Heart left ventricle (tissue), 16 donors: ENCODE data around the gene PTGER3. TPM values are rescaled to one million over a fixed set of nuclear protein-coding genes. Genes with fewer than 3 reads are reported as not detected.

Experiments used
- ATAC-seq, 4 donors: fragments of 200-7000 bp; cut with Tn5 transposase; one replicate each; pipeline ENCODE4 v1.9.1; 2020 to 2022; ENCODE audit warnings: moderate library complexity in 4 of 4, mild to moderate bottlenecking in 3 of 4, moderate number of reproducible peaks in 1 of 4
- DNase-seq, 5 donors: peaks; one replicate each; pipeline ENCODE4 v3.0.0-alpha.2; 2020
- H3K27ac ChIP-seq, 12 donors: fragments of 200-600 bp; sonication (generic) in 4 of 12; one replicate each; pipeline versions ENCODE4 v1.5.0 to v1.8.0; 2016 to 2022; ENCODE audit warnings: mild to moderate bottlenecking in 2 of 12
- H3K27me3 ChIP-seq, 9 donors: fragments of 200-600 bp; sonication (generic) in 2 of 9; one replicate each; pipeline versions ENCODE4 v1.5.1 to v1.8.0; 2016 to 2022; ENCODE audit warnings: mild to moderate bottlenecking in 3 of 9
- H3K36me3 ChIP-seq, 9 donors: fragments of 200-600 bp; sonication (generic) in 2 of 9; one replicate each; pipeline versions ENCODE4 v1.5.0 to v1.8.0; 2018 to 2022; ENCODE audit warnings: mild to moderate bottlenecking in 2 of 9
- H3K4me1 ChIP-seq, 12 donors: fragments of 200-600 bp; sonication (generic) in 4 of 12; one replicate each; pipeline versions ENCODE4 v1.5.0 to v1.8.0; 2016 to 2022; ENCODE audit warnings: mild to moderate bottlenecking in 3 of 12
- H3K4me3 ChIP-seq, 12 donors: fragments of 200-600 bp; sonication (generic) in 4 of 12; one replicate each; pipeline versions ENCODE4 v1.5.0 to v1.8.0; 2017 to 2022; ENCODE audit warnings: mild to moderate bottlenecking in 9 of 12, moderate library complexity in 4 of 12
- H3K9me3 ChIP-seq, 12 donors: fragments of 200-600 bp; sonication (generic) in 4 of 12; one replicate each; pipeline versions ENCODE4 v1.5.0 to v1.8.0; 2016 to 2022; ENCODE audit warnings: mild to moderate bottlenecking in 1 of 12
- CTCF ChIP-seq, 12 donors: fragments of 200-600 bp; sonication (generic) in 4 of 12; IDR thresholded peaks; one replicate each; pipeline versions ENCODE4 v1.5.0 to v1.8.0; 2018 to 2022; ENCODE audit warnings: antibody characterized with exemption in 12 of 12, mild to moderate bottlenecking in 5 of 12
- POLR2A ChIP-seq, 2 donors: fragments of 450-650 bp; IDR thresholded peaks; one replicate each; pipeline ENCODE4 v1.6.1; 2017; ENCODE audit warnings: antibody characterized with exemption in 2 of 2, mild to moderate bottlenecking in 2 of 2, moderate library complexity in 2 of 2
- WGBS, 4 donors: extraction: QIAGEN DNeasy Blood & Tissue Kit in 2 of 4; methylation state at CpG; one replicate each; pipeline versions ENCODE4 v1.1.5 to v1.1.7; 2013 to 2018; 5-methylcytosine and 5-hydroxymethylcytosine counted together
- intact Hi-C, 10 donors: fragments of 100-400 bp; cut with DNase I; formaldehyde crosslinking; loops; one replicate each; pipeline versions ENCODE4 v1.11.1 to v1.14.2; 2022
- polyA plus RNA-seq, 2 donors: library from polyadenylated mRNA; stranded (reverse); fragments of 200-250 nt; gene quantifications; one replicate each; pipeline ENCODE4 v1.2.3, GENCODE V29; 2013
- total RNA-seq, 9 donors: library from RNA; depleted of rRNA in 2 of 9; stranded (reverse); fragments of >200 nt in 2 of 9; fragmentation: NEBNext Ultra II Directional in 3 of 9; extraction: Animal tissue kit (Norgen Biotek cat#: 25700) in 3 of 9; gene quantifications; one replicate each; pipeline versions ENCODE4 v1.1.0 to v1.2.4, GENCODE V29; 2016 to 2023
- donor health status: ischemic (EF 13 %, LVEDD 7.1; RV severe dilation, severe dysfunction).
- donor health status: healthy with polysubstance abuse.
- donor health status: DM: no; HTN: yes; CAD: no.
- donor health status: DM: no; HTN: no; CAD: no.
- donor health status: ischemic (EF 25% LVEDD 6.9; RV normal size, moderate dysfunction).
- donor health status: ischemic (EF 25% LVEDD 5.7; RV mildly dilated, moderate dysfunction).
- donor health status: healthy.
- donor health status: DM: yes; HTN: yes; CAD: no.
- donor health status: ischemic (EF 35%, LVEDD 5.7; RV mildly dilated, moderate dysfunction).
- donor health status: nonischemic (EF 11% LVEDD 7.7; RV severe dilation, severe dysfunction).
- donor health status: DM: yes; HTN: yes; CAD: no.
- donor health status: PGD.
- donor health status: ischemic (EF 29% LVEDD 5.4; RV normal size, mild dysfunction).
- donor health status: nonischemic (EF 23%, LVEDD 6.1; RV moderate dilation, normal function).

Gene PTGER3
- total and polyA plus RNA-seq, 11 donors, result 0.45 to 11.6 (median 1.3) TPM

DNA sequence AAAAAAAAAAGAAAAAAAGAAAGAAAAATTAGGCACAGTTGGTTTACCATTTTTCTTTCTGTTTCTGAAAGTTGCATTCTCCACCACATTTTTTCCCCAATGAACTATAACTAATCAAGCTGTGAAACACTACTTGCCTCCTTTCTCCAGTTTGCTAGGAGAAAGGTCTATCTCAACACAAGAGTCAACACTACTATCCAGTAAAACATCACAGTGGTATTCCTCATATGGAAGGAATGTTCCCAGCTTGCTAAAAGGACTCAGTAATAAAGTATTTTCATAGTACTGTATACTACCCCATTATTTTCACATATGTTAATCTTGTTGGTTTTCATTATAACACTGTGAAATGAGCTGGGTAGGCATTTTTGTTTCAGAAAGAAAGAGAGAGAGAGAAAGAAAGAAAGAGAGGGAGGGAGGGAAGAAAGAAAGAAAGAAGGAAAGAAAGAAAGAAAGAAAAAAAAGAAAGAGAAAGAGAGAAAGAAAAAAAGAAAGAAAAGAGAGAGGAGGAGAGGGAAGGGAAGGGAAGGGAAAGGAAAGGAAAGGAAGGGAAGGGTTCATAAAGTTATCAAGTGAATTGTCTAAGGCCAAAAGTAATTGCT is 7.9 kb downstream of the PTGER3 start:
- no peak for TF ChIP-seq POLR2A (IDR thresholded peaks at IDR 0.05)
- no peak for TF ChIP-seq CTCF (IDR thresholded peaks at IDR 0.05)
- H3K4me1 ChIP-seq, result no peaks in the 10 kb centered on the region
- no peaks in the 10 kb centered on the region for H3K36me3 ChIP-seq
- DNase-seq (no peak), ATAC-seq (no peak)
- H3K9me3 ChIP-seq, result no peaks in the 10 kb centered on the region
- H3K27me3 ChIP-seq, result peaks cover 0 to 36% (median 0%) of the 10 kb centered on the region in 9 donors
- no peak overlapping the region for H3K4me3 ChIP-seq
- no peak overlapping the region for H3K27ac ChIP-seq
- intact Hi-C loops, result no loop called here

- Histone ChIP-seq H3K27me3 (peaks cover 0 to 30% (median 0%) of the 10 kb centered on the region in 9 donors), H3K4me3 (no peak overlapping the region), H3K36me3 (no peaks in the 10 kb centered on the region), H3K9me3 (no peaks in the 10 kb centered on the region), H3K4me1 (no peaks in the 10 kb centered on the region), H3K27ac (no peak overlapping the region)
- 50 to 66% (median 57%) methylated on average over 2 of the region's 2 CpGs for WGBS, 4 donors
- intact Hi-C loops, result no loop called here
- DNase-seq, result no peak
- ATAC-seq, result no peak
- no peak for TF ChIP-seq CTCF (IDR thresholded peaks at IDR 0.05)
- no peak for TF ChIP-seq POLR2A (IDR thresholded peaks at IDR 0.05)
Measured at GRCh38 chr1:71038942-71039341, 8.7 kb downstream of the PTGER3 start.

DNA sequence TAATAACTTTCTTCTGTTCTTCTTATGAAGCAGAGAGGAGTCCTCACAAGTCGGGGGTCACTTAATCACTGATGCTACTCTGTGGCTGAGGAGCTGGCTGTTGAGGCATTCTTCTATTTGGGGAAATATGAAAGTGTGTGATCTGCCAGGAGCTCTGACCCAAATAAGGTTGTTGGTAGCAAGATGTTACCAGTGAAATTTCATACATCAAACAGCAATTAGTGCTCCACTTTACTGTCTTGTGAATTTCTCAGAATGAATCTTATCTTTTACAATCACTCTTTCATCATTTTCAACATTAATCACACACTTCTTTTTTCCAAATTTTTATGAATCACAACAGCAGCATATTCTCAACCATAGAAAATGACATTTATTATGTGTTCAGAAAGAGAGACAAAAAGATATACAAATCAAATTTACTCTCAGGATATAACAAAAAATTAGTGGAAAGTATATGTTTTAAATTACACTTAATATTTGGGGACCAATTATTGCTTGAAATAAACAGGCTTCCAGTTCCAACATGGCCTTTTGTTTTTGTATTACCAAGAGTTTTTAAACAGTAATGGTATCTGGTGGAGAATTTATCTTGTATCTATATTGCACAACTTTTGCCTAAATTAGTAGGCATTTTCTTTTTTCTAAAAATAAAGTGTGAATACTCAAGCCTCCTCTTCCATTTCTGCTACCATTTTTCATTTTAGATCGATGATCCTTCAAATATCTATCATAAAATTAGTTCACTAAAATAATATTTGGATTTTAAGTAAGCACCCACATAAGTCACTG is 9.6 kb downstream of the PTGER3 start:
- 69 to 83% (median 71%) methylated on average over 2 of the region's 2 CpGs for WGBS, 4 donors
- DNase-seq, result no peak
- no peaks in the 10 kb centered on the region for H3K9me3 ChIP-seq
- H3K27me3 ChIP-seq, result peaks cover 0 to 35% (median 0%) of the 10 kb centered on the region in 9 donors
- no peak overlapping the region for H3K4me3 ChIP-seq
- no peak overlapping the region for H3K27ac ChIP-seq
- H3K4me1 ChIP-seq, result no peaks in the 10 kb centered on the region
- TF ChIP-seq POLR2A (IDR thresholded peaks at IDR 0.05) (no peak), CTCF (IDR thresholded peaks at IDR 0.05) (no peak)
- no peak for ATAC-seq
- H3K36me3 ChIP-seq, result no peaks in the 10 kb centered on the region
- intact Hi-C loops, result no loop called here

GRCh38 chr1:71037066-71037465 is 10.6 kb downstream of the PTGER3 start:
- Histone ChIP-seq H3K9me3 (no peaks in the 10 kb centered on the region), H3K36me3 (no peaks in the 10 kb centered on the region), H3K4me1 (no peaks in the 10 kb centered on the region), H3K27me3 (peaks cover 0 to 41% (median 0%) of the 10 kb centered on the region in 9 donors), H3K27ac (no peak overlapping the region), H3K4me3 (no peak overlapping the region)
- intact Hi-C loops, result no loop called here
- ATAC-seq (no peak), DNase-seq (no peak)
- TF ChIP-seq CTCF (IDR thresholded peaks at IDR 0.05) (no peak), POLR2A (IDR thresholded peaks at IDR 0.05) (no peak)
- WGBS, 4 donors, result 90 to 95% (median 93%) methylated on average over 9 of the region's 9 CpGs
